OCI-LY3 (cell line): ENCODE data around the gene HOXA4.

ENCODE experiments used
- H2AFZ ChIP-seq: fragments of 200-600, 300-600 bp; shearing (Covaris generic); 2 replicates; pipeline ENCODE4 v1.6.0; 2014; ENCODE audit warnings: antibody characterized with exemption, low read depth, low read length
- H3K27ac ChIP-seq: fragments of 200-600, 300-600 bp; sonication (generic); 2 replicates; pipeline ENCODE4 v1.5.1; 2014; ENCODE audit warnings: mild to moderate bottlenecking, low read length, moderate library complexity, mixed read lengths
- H3K27me3 ChIP-seq: fragments of 200-600, 300-600 bp; sonication (generic); 2 replicates; pipeline ENCODE4 v1.6.1; 2014; ENCODE audit warnings: low read depth, low read length, mixed read lengths
- H3K36me3 ChIP-seq: fragments of 200-600, 300-600 bp; sonication (generic); replicated peaks from 2 replicates; pipeline ENCODE3; 2014; ENCODE audit warnings: low read depth, low read length, mixed read lengths
- H3K4me1 ChIP-seq: fragments of 300-600, 200-600 bp; sonication (generic); 2 replicates; pipeline ENCODE4 v1.6.1; 2014; ENCODE audit warnings: low read length, mixed read lengths
- H3K4me2 ChIP-seq: fragments of 200-600, 300-600 bp; sonication (generic); 2 replicates; pipeline ENCODE4 v1.6.1; 2014; ENCODE audit warnings: low read length, mixed read lengths
- H3K4me3 ChIP-seq: fragments of 300-600, 200-600 bp; sonication (generic); 2 replicates; pipeline ENCODE4 v1.5.1; 2014; ENCODE audit warnings: antibody characterized with exemption, mild to moderate bottlenecking, low read length, moderate library complexity
- H3K79me2 ChIP-seq: fragments of 300-600, 200-600 bp; shearing (Covaris generic); 2 replicates; pipeline ENCODE4 v1.6.1; 2014; ENCODE audit warnings: mild to moderate bottlenecking, low read length, mixed read lengths
- H3K9ac ChIP-seq: fragments of 300-600, 200-600 bp; shearing (Covaris generic); 2 replicates; pipeline ENCODE4 v1.6.0; 2014; ENCODE audit warnings: mild to moderate bottlenecking, low read length, moderate library complexity
- H3K9me3 ChIP-seq: fragments of 200-600, 300-600 bp; shearing (Covaris generic); 2 replicates; pipeline ENCODE4 v1.6.1; 2014; ENCODE audit warnings: low read length, mixed read lengths; ENCODE audit not compliant: insufficient read depth
- H4K20me1 ChIP-seq: fragments of 200-600, 300-600 bp; sonication (generic); 2 replicates; pipeline ENCODE4 v1.6.1; 2016; ENCODE audit warnings: low read length, mixed read lengths; ENCODE audit not compliant: insufficient read depth
- CTCF ChIP-seq: fragments of 200-600, 300-600 bp; sonication (generic); IDR thresholded peaks from 2 replicates; pipeline ENCODE4 v1.5.1; 2014; ENCODE audit warnings: antibody characterized with exemption, low read length, low read depth
- EZH2phosphoT487 ChIP-seq: fragments of 200-600 bp; shearing (Covaris generic); IDR thresholded peaks from 2 replicates; pipeline ENCODE4 v1.6.1; 2018; ENCODE audit warnings: antibody characterized with exemption, mixed run types, low read depth

HOXA4 gene

GRCh38 chr7:27130540-27131389, at the start of gene HOXA4:
Gene HOXA4 (minus strand): TSS chr7:27130757. CDS start chr7:27130733, 24 bp downstream.
- TF ChIP-seq EZH2phosphoT487: no peak
- no peak for TF ChIP-seq CTCF
- H3K79me2 ChIP-seq: no peaks in the 10 kb centered on the region
- H3K27ac ChIP-seq: no peak within 1 kb of the TSS
- no peak within 1 kb of the TSS for H3K4me2 ChIP-seq
- no peak within 1 kb of the TSS for H3K4me3 ChIP-seq
- peaks cover 7% of the 10 kb centered on the region; the same call in 1 of the 2 replicates for H4K20me1 ChIP-seq
- no peaks in the 10 kb centered on the region; the same call in 1 of the 2 replicates for H3K27me3 ChIP-seq
- no peak within 1 kb of the TSS for H3K9ac ChIP-seq
- H2AFZ ChIP-seq: no peak within 1 kb of the TSS
- no peaks in the 10 kb centered on the region for H3K9me3 ChIP-seq
- H3K36me3 ChIP-seq: no peaks in the 10 kb centered on the region
- peaks cover 20% of the 10 kb centered on the region for H3K4me1 ChIP-seq

- no peak overlapping the region for H3K4me3 ChIP-seq
- no peak overlapping the region for H3K9ac ChIP-seq
- no peak overlapping the region for H3K27ac ChIP-seq
- no peaks in the 10 kb centered on the region for H3K9me3 ChIP-seq
- H3K79me2 ChIP-seq: no peaks in the 10 kb centered on the region
- no peaks in the 10 kb centered on the region for H4K20me1 ChIP-seq
- H3K36me3 ChIP-seq: no peaks in the 10 kb centered on the region
- no peaks in the 10 kb centered on the region for H3K4me1 ChIP-seq
- no peak overlapping the region for H3K4me2 ChIP-seq
- no peak overlapping the region for H2AFZ ChIP-seq
- TF ChIP-seq CTCF (no peak), EZH2phosphoT487 (no peak)
- no peaks in the 10 kb centered on the region for H3K27me3 ChIP-seq
Observed at GRCh38 chr7:27179503-27180430, 49.2 kb upstream of the HOXA4 start.

- no peak overlapping the region for H3K9ac ChIP-seq
- no peaks in the 10 kb centered on the region for H3K36me3 ChIP-seq
- H2AFZ ChIP-seq: no peak overlapping the region
- H3K9me3 ChIP-seq: no peaks in the 10 kb centered on the region
- no peaks in the 10 kb centered on the region for H3K79me2 ChIP-seq
- no peak overlapping the region for H3K27ac ChIP-seq
- no peak overlapping the region for H3K4me2 ChIP-seq
- H3K27me3 ChIP-seq: no peaks in the 10 kb centered on the region
- no peaks in the 10 kb centered on the region for H4K20me1 ChIP-seq
- no peak overlapping the region for H3K4me3 ChIP-seq
- no peaks in the 10 kb centered on the region for H3K4me1 ChIP-seq
- TF ChIP-seq CTCF (no peak), EZH2phosphoT487 (no peak)
Observed at GRCh38 chr7:27179030-27179429, 48.5 kb upstream of the HOXA4 start.

GRCh38 chr7:27178366-27178765, 47.8 kb upstream of the HOXA4 start:
- no peak for TF ChIP-seq CTCF
- TF ChIP-seq EZH2phosphoT487: no peak
- no peak overlapping the region for H3K27ac ChIP-seq
- H3K27me3 ChIP-seq: no peaks in the 10 kb centered on the region
- H3K4me1 ChIP-seq: no peaks in the 10 kb centered on the region
- no peak overlapping the region for H3K4me3 ChIP-seq
- H3K4me2 ChIP-seq: no peak overlapping the region
- no peak overlapping the region for H2AFZ ChIP-seq
- H3K79me2 ChIP-seq: no peaks in the 10 kb centered on the region
- H3K36me3 ChIP-seq: no peaks in the 10 kb centered on the region
- no peaks in the 10 kb centered on the region for H3K9me3 ChIP-seq
- no peaks in the 10 kb centered on the region for H4K20me1 ChIP-seq
- no peak overlapping the region for H3K9ac ChIP-seq
